ENCODE results near the gene THRB. TPM values are rescaled to one million over a fixed set of nuclear protein-coding genes. Genes with fewer than 3 reads are reported as not detected.

THRB gene
- total and polyA plus RNA-seq, 12 donors, result 3.8 to 32.8 (median 26.0) TPM

- no peak for ATAC-seq
- intact Hi-C loops (cut with DNase I), result no loop called here
- Histone ChIP-seq H3K36me3 (no peaks in the 10 kb centered on the region), H3K4me1 (peaks cover 0 to 11% (median 0%) of the 10 kb centered on the region in 9 donors), H3K27ac (no peak overlapping the region), H3K4me3 (no peak overlapping the region), H3K27me3 (no peaks in the 10 kb centered on the region), H3K9me3 (no peaks in the 10 kb centered on the region)
- no peak for DNase-seq
- WGBS, 2 donors, result 95% methylated on average over 14 of the region's 14 CpGs
- no peak for TF ChIP-seq CTCF (IDR thresholded peaks at IDR 0.05)
These were observed 329.6 kb downstream of the THRB start for GRCh38 chr3:24164967-24165602.

- Histone ChIP-seq H3K4me3 (no peak overlapping the region), H3K27me3 (no peaks in the 10 kb centered on the region), H3K36me3 (no peaks in the 10 kb centered on the region), H3K9me3 (no peaks in the 10 kb centered on the region), H3K4me1 (peaks cover 0 to 11% (median 0%) of the 10 kb centered on the region in 9 donors), H3K27ac (no peak overlapping the region)
- ATAC-seq, result no peak
- no peak for DNase-seq
- WGBS, 2 donors, result 93 to 94% methylated on average over 3 of the region's 3 CpGs
- no peak for TF ChIP-seq CTCF (IDR thresholded peaks at IDR 0.05)
- intact Hi-C loops (cut with DNase I), result no loop called here
These were observed 331.7 kb downstream of the THRB start for GRCh38 chr3:24162929-24163328.

GRCh38 chr3:24161841-24162240 lies 332.8 kb downstream of the THRB start:
- DNase-seq (no peak), ATAC-seq (no peak)
- WGBS, 2 donors, result 38 to 42% methylated on average over 7 of the region's 7 CpGs
- Histone ChIP-seq H3K27me3 (no peaks in the 10 kb centered on the region), H3K4me3 (peak overlapping the region in 2 of 10 donors; percentile 3 to 13), H3K27ac (no peak overlapping the region), H3K36me3 (no peaks in the 10 kb centered on the region), H3K9me3 (no peaks in the 10 kb centered on the region), H3K4me1 (peaks cover 0 to 8% (median 0%) of the 10 kb centered on the region in 9 donors)
- intact Hi-C loops (cut with DNase I), result no loop called here
- no peak for TF ChIP-seq CTCF (IDR thresholded peaks at IDR 0.05)

- H3K9me3 ChIP-seq, result no peaks in the 10 kb centered on the region
- no peak for TF ChIP-seq CTCF (IDR thresholded peaks at IDR 0.05)
- no peak overlapping the region for H3K4me3 ChIP-seq
- intact Hi-C loops (cut with DNase I), result no loop called here
- H3K27me3 ChIP-seq, result no peaks in the 10 kb centered on the region
- peaks cover 0 to 8% (median 0%) of the 10 kb centered on the region in 9 donors for H3K4me1 ChIP-seq
- no peak for DNase-seq
- H3K27ac ChIP-seq, result no peak overlapping the region
- H3K36me3 ChIP-seq, result no peaks in the 10 kb centered on the region
- 65 to 68% methylated on average over 12 of the region's 12 CpGs for WGBS, 2 donors
- peak in 1 of 8 donors; percentile 26 for ATAC-seq
These were observed 334.1 kb downstream of the THRB start for GRCh38 chr3:24160424-24161095.
